H1 (cell line): ENCODE measurements around the gene SLC25A30. TPM values are rescaled to one million over a fixed set of nuclear protein-coding genes. Genes with fewer than 3 reads are reported as not detected.

ENCODE experiments used
- CTCF ChIA-PET: fragments of 300-600 bp; sonication (Branson Sonifier 250); formaldehyde crosslinking; loops from one replicate; lab custom pipeline; 2021; ENCODE audit not compliant: partially characterized antibody; lab: Charles Lee
- POLR2A ChIA-PET: fragments of 300-600 bp; sonication (Branson Sonifier 250); formaldehyde crosslinking; loops from one replicate; lab custom pipeline; 2021; ENCODE audit warnings: inconsistent platforms; ENCODE audit not compliant: partially characterized antibody; lab: Charles Lee
- DNase-seq, 2 experiments: peaks; one replicate each; pipeline versions ENCODE4 v3.0.0 to v3.0.0-alpha.2; 2010 to 2022; ENCODE audit warnings: low spot score in 2 of 2, low read depth in 1 of 2, mixed read lengths in 1 of 2
- FAIRE-seq: peaks from 2 replicates; lab custom pipeline; 2011; peaks lifted over from hg19 to GRCh38; lab: Jason Lieb, UNC
- H2AFZ ChIP-seq: 2 replicates; pipeline ENCODE4 v1.8.1; 2012; ENCODE audit warnings: low read length, inconsistent platforms
- H2AK5ac ChIP-seq: 2 replicates; pipeline ENCODE4 v1.6.1; 2013; ENCODE audit warnings: low read depth, low read length
- H2BK120ac ChIP-seq: replicated peaks from 2 replicates; pipeline ENCODE3; 2013; ENCODE audit warnings: low read depth, low read length, inconsistent platforms
- H2BK12ac ChIP-seq: 2 replicates; pipeline ENCODE4 v1.6.1; 2013; ENCODE audit warnings: low read depth, low read length
- H2BK15ac ChIP-seq: 2 replicates; pipeline ENCODE4 v1.6.1; 2013; ENCODE audit warnings: low read length
- H2BK20ac ChIP-seq: 2 replicates; pipeline ENCODE4 v1.6.1; 2013; ENCODE audit warnings: low read length
- H2BK5ac ChIP-seq: 2 replicates; pipeline ENCODE4 v1.6.1; 2013; ENCODE audit warnings: low read depth, low read length
- H3K14ac ChIP-seq: 2 replicates; pipeline ENCODE4 v1.6.1; 2013; ENCODE audit warnings: inconsistent platforms; ENCODE audit not compliant: insufficient read length
- H3K18ac ChIP-seq: 2 replicates; pipeline ENCODE4 v1.6.1; 2013; ENCODE audit warnings: low read length; ENCODE audit errors: extremely low read depth
- H3K23ac ChIP-seq: 2 replicates; pipeline ENCODE4 v1.6.1; 2013; ENCODE audit warnings: inconsistent platforms; ENCODE audit not compliant: insufficient read length
- H3K23me2 ChIP-seq: 2 replicates; pipeline ENCODE4 v1.6.1; 2013; ENCODE audit warnings: low read depth, low read length
- H3K27ac ChIP-seq: 2 replicates; pipeline ENCODE4 v1.6.1; 2011; ENCODE audit warnings: low read depth, low read length, inconsistent platforms
- H3K27me3 ChIP-seq, 4 experiments: replicated peaks in 1 of 4; 1 replicate in 1 of 4; 2 replicates in 3 of 4; pipeline versions ENCODE4 v1.6.1 to v1.8.1; 2011 to 2013; ENCODE audit warnings: low read length in 3 of 4, mild to moderate bottlenecking in 3 of 4, inconsistent platforms in 2 of 4, mixed read lengths in 2 of 4, moderate library complexity in 1 of 4; ENCODE audit not compliant: control insufficient read depth in 3 of 4, insufficient read depth in 3 of 4; ENCODE audit errors: extremely low read depth in 1 of 4
- H3K36me3 ChIP-seq, 4 experiments: 2 replicates each; pipeline versions ENCODE4 v1.6.1 to v1.8.1; 2011 to 2013; ENCODE audit warnings: mild to moderate bottlenecking in 4 of 4, low read length in 3 of 4, moderate library complexity in 2 of 4, control low read depth in 1 of 4, inconsistent platforms in 1 of 4; ENCODE audit not compliant: insufficient read depth in 4 of 4, control insufficient read depth in 2 of 4
- H3K4ac ChIP-seq: replicated peaks from 2 replicates; pipeline ENCODE3; 2013; ENCODE audit warnings: low read length, low read depth, mixed read lengths, inconsistent platforms; ENCODE audit not compliant: insufficient read length
- H3K4me1 ChIP-seq, 4 experiments: replicated peaks in 1 of 4; 1 replicate in 1 of 4; 2 replicates in 3 of 4; pipeline versions ENCODE4 v1.6.1 to v1.8.1; 2011 to 2013; ENCODE audit warnings: low read length in 3 of 4, inconsistent platforms in 2 of 4, mixed read lengths in 1 of 4; ENCODE audit not compliant: insufficient read depth in 4 of 4, control insufficient read depth in 3 of 4
- H3K4me2 ChIP-seq, 2 experiments: 2 replicates each; pipeline versions ENCODE4 v1.6.1 to v1.8.1; 2011 to 2013; ENCODE audit warnings: low read depth in 2 of 2, low read length in 2 of 2, control low read depth in 1 of 2, inconsistent platforms in 1 of 2, mild to moderate bottlenecking in 1 of 2; ENCODE audit not compliant: insufficient read depth in 1 of 2
- H3K4me3 ChIP-seq, 4 experiments: fragments of 200-600, 300-600 bp in 1 of 4; sonication (generic), shearing (Covaris generic), sonication (Bioruptor Twin) in 1 of 4; 2 replicates each; pipeline versions ENCODE4 v1.5.1 to v1.8.1; 2011 to 2016; ENCODE audit warnings: low read length in 4 of 4, low read depth in 3 of 4, control low read depth in 2 of 4, inconsistent platforms in 2 of 4, mild to moderate bottlenecking in 2 of 4, mixed read lengths in 1 of 4, moderate library complexity in 1 of 4; ENCODE audit not compliant: insufficient read depth in 2 of 4; ENCODE audit errors: extremely low read depth in 1 of 4
- H3K56ac ChIP-seq: replicated peaks from 2 replicates; pipeline ENCODE3; 2013; ENCODE audit warnings: low read depth, mild to moderate bottlenecking, mixed read lengths, low read length, inconsistent platforms; ENCODE audit not compliant: insufficient read length
- H3K79me1 ChIP-seq: 2 replicates; pipeline ENCODE4 v1.6.1; 2013; ENCODE audit warnings: low read depth, low read length, control low read depth
- H3K79me2 ChIP-seq, 2 experiments: 2 replicates each; pipeline versions ENCODE4 v1.6.1 to v1.8.1; 2012 to 2013; ENCODE audit warnings: low read length in 2 of 2, mild to moderate bottlenecking in 2 of 2, inconsistent platforms in 1 of 2; ENCODE audit not compliant: insufficient read depth in 2 of 2, control insufficient read depth in 1 of 2
- H3K9ac ChIP-seq, 4 experiments: replicated peaks in 1 of 4; 1 replicate in 1 of 4; 2 replicates in 3 of 4; pipeline versions ENCODE4 v1.6.1 to v1.8.1; 2011 to 2013; ENCODE audit warnings: low read depth in 3 of 4, low read length in 3 of 4, control low read depth in 2 of 4, mild to moderate bottlenecking in 2 of 4, moderate library complexity in 2 of 4, inconsistent platforms in 1 of 4; ENCODE audit errors: extremely low read depth in 1 of 4
- H3K9me3 ChIP-seq, 2 experiments: 2 replicates each; pipeline versions ENCODE4 v1.6.1 to v1.8.1; 2012 to 2013; ENCODE audit warnings: mild to moderate bottlenecking in 2 of 2, moderate library complexity in 2 of 2, control low read depth in 1 of 2, inconsistent platforms in 1 of 2, low read depth in 1 of 2, low read length in 1 of 2, mixed read lengths in 1 of 2; ENCODE audit not compliant: insufficient read depth in 2 of 2
- H4K20me1 ChIP-seq, 2 experiments: replicated peaks in 1 of 2; 2 replicates each; pipeline versions ENCODE3 to v1.8.1; 2011 to 2013; ENCODE audit warnings: inconsistent platforms in 2 of 2, low read length in 2 of 2, mild to moderate bottlenecking in 1 of 2; ENCODE audit not compliant: insufficient read depth in 2 of 2, control insufficient read depth in 1 of 2
- H4K5ac ChIP-seq: 2 replicates; pipeline ENCODE4 v1.6.1; 2013; ENCODE audit warnings: low read length, low read depth, mixed read lengths, inconsistent platforms; ENCODE audit not compliant: insufficient read length
- H4K8ac ChIP-seq: 2 replicates; pipeline ENCODE4 v1.8.0; 2013; ENCODE audit warnings: mild to moderate bottlenecking, moderate library complexity, low read length, inconsistent platforms; ENCODE audit not compliant: insufficient read depth; ENCODE audit errors: extremely low read depth
- H4K91ac ChIP-seq: replicated peaks from 2 replicates; pipeline ENCODE3; 2013; ENCODE audit warnings: low read length, mixed read lengths, inconsistent platforms; ENCODE audit not compliant: insufficient read length
- ATF3 ChIP-seq: IDR thresholded peaks from 2 replicates; pipeline ENCODE4 v1.6.1; 2011; ENCODE audit warnings: low read depth, mild to moderate bottlenecking, low read length; ENCODE audit not compliant: insufficient read depth
- CHD2 ChIP-seq: IDR thresholded peaks from 2 replicates; pipeline ENCODE4 v1.6.1; 2012; ENCODE audit warnings: low read length, improper control_type of control experiment
- CTCF ChIP-seq, 3 experiments: IDR thresholded peaks; 1 replicate in 2 of 3; 2 replicates in 1 of 3; pipeline versions ENCODE4 v1.5.1 to v1.6.1; 2011; ENCODE audit warnings: low read length in 3 of 3, mild to moderate bottlenecking in 3 of 3, inconsistent platforms in 2 of 3, low read depth in 1 of 3, moderate library complexity in 1 of 3; ENCODE audit not compliant: insufficient read depth in 1 of 3; ENCODE audit errors: control extremely low read depth in 1 of 3
- POLR2A ChIP-seq, 2 experiments: IDR thresholded peaks; 1 replicate in 1 of 2; 2 replicates in 1 of 2; pipeline ENCODE4 v1.6.1; 2011; ENCODE audit warnings: low read depth in 2 of 2, low read length in 2 of 2, mild to moderate bottlenecking in 2 of 2; ENCODE audit errors: control extremely low read depth in 1 of 2
- POLR2AphosphoS5 ChIP-seq: IDR thresholded peaks from 2 replicates; pipeline ENCODE4 v1.6.1; 2011; ENCODE audit warnings: low read depth, low read length
- RBBP5 ChIP-seq: IDR thresholded peaks from 2 replicates; pipeline ENCODE4 v1.7.1; 2012; ENCODE audit warnings: low read depth, mild to moderate bottlenecking, inconsistent platforms, low read length, moderate library complexity, borderline replicate concordance
- TAF1 ChIP-seq: IDR thresholded peaks from 2 replicates; pipeline ENCODE4 v1.6.1; 2011; ENCODE audit warnings: mild to moderate bottlenecking, low read depth, low read length
- ZNF274 ChIP-seq: IDR thresholded peaks from 2 replicates; pipeline ENCODE4 v1.7.0; 2012; ENCODE audit warnings: low read length, borderline replicate concordance; ENCODE audit errors: extremely low read depth
- WGBS, 2 experiments: shearing (Covaris generic) in 1 of 2; methylation state at CpG; one replicate each; pipeline versions ENCODE4 v1.1.6 to v1.1.7; 2013 to 2015; ENCODE audit warnings: low lambda C conversion rate in 2 of 2, mixed read lengths in 2 of 2, inconsistent platforms in 1 of 2, low coverage in 1 of 2, missing lambda C conversion rate in 1 of 2; ENCODE audit not compliant: insufficient replicate concordance in 2 of 2, insufficient coverage in 1 of 2, insufficient read length in 1 of 2; ENCODE audit errors: extremely low coverage in 1 of 2, missing lambda C conversion rate in 1 of 2; 5-methylcytosine and 5-hydroxymethylcytosine counted together
- polyA plus RNA-seq, 7 experiments: library from polyadenylated mRNA; depleted of rRNA in 3 of 7; stranded (reverse) in 5 of 7; unstranded in 2 of 7; fragments of >200 nt in 5 of 7; fragments of 200-250 nt in 2 of 7; gene quantifications; 1 replicate in 5 of 7; 2 replicates in 1 of 7; 4 replicates in 1 of 7; pipeline versions ENCODE4 v1.2.1 to v1.2.3, GENCODE V29; 2011 to 2013; ENCODE audit warnings: missing spikeins in 2 of 7, mixed read lengths in 2 of 7
- total RNA-seq: library from RNA; stranded (reverse); fragmentation: NEBNext Ultra II Directional; extraction: Animal tissue kit (Norgen Biotek cat#: 25700); gene quantifications from 2 replicates; pipeline ENCODE4 v1.2.1, GENCODE V29; 2021

The SLC25A30 gene
- total and polyA plus RNA-seq, 2 of the 8 experiments (the other 6 are each of a cell fraction or from before 2014, with no cell fraction given): 2.1 to 8.7 TPM

GRCh38 chr13:45464687-45465453, 46.7 kb upstream of the SLC25A30 start, which contains the start of gene COG3:
TSS of gene COG3 (plus strand) at chr13:45464939. CDS start at chr13:45465037, 98 bp downstream.
- Histone ChIP-seq H4K91ac (peak within 1 kb of the TSS; percentile 88), H2AFZ (peak within 1 kb of the TSS; percentile 82), H3K79me2 (peaks cover 4 to 46% of the 10 kb centered on the region in 2 experiments; a peak in 3 of 4 replicates), H3K9me3 (no peaks in the 10 kb centered on the region), H3K4me1 (peaks cover 0 to 3% (median 1%) of the 10 kb centered on the region in 4 experiments; a peak in 3 of 7 replicates), H4K20me1 (peaks cover 2 to 12% of the 10 kb centered on the region in 2 experiments), H3K56ac (peak within 1 kb of the TSS; percentile 94), H2BK5ac (peak within 1 kb of the TSS; percentile 95), H3K79me1 (peaks cover 2% of the 10 kb centered on the region), H4K8ac (peak within 1 kb of the TSS; percentile 98), H2BK15ac (no peak within 1 kb of the TSS), H3K27me3 (no peaks in the 10 kb centered on the region), H3K18ac (peak within 1 kb of the TSS; percentile 96), H2AK5ac (no peak within 1 kb of the TSS), H3K4ac (peak within 1 kb of the TSS; percentile 93), H3K4me3 (peak within 1 kb of the TSS; percentile 91 to 96 (median 94)), H2BK20ac (no peak within 1 kb of the TSS), H4K5ac (peak within 1 kb of the TSS; percentile 89), H3K27ac (peak within 1 kb of the TSS; percentile 61; the same call in 1 of the 2 replicates), H3K4me2 (peak within 1 kb of the TSS; percentile 55 to 96), H3K23me2 (peaks cover 6% of the 10 kb centered on the region), H3K36me3 (no peaks in the 10 kb centered on the region), H3K23ac (no peak within 1 kb of the TSS), H2BK12ac (no peak within 1 kb of the TSS), H3K9ac (peak within 1 kb of the TSS; percentile 81 to 93 (median 92)), H2BK120ac (no peak within 1 kb of the TSS), H3K14ac (no peak within 1 kb of the TSS)
- ChIA-PET CTCF (interaction anchor here (0.6 to 2.0 kb wide), 10 partner anchors 12 to 481 kb away, joined by 3 to 5 read pairs (median 4); partner anchors contain the start of gene SLC25A30), POLR2A (interaction anchor here (1.0 to 2.4 kb wide), 10 partner anchors 8 to 127 kb away, joined by 3 to 8 read pairs (median 4); partner anchors contain the start of genes SLC25A30 and TPT1)
- peak; percentile 69 to 92 for DNase-seq
- peak; percentile 52 for FAIRE-seq
- 1% methylated on average over 57 of the region's 63 CpGs; no CpG with 5 or more reads in 1 of the 2 experiments for WGBS, 2 experiments
- TF ChIP-seq ATF3: no peak
- peak; percentile 59; the same call in 1 of the 2 replicates for TF ChIP-seq POLR2AphosphoS5
- peak; percentile 62; the same call in 1 of the 2 replicates for TF ChIP-seq CHD2
- peak; percentile 90; the same call in 1 of the 2 replicates for TF ChIP-seq RBBP5
- peak; percentile 15 to 36 (median 30); a peak in 3 of 4 replicates for TF ChIP-seq CTCF (IDR thresholded peaks at IDR 0.05; ENCODE audit: control extremely low read depth in 1 of 3, insufficient read depth in 1 of 3, low read depth in 1 of 3, low read length in 3 of 3)
- peak; percentile 80 for TF ChIP-seq TAF1
- TF ChIP-seq POLR2A (IDR thresholded peaks at IDR 0.05; ENCODE audit: control extremely low read depth in 1 of 2, low read depth in 2 of 2, low read length in 2 of 2): peak in 1 of 2 experiments; percentile 90; a peak in 2 of 3 replicates
- no peak for TF ChIP-seq ZNF274
